Erythroblast (primary cell): ENCODE data around the gene SLC25A22.

Experiments
- GATA1 ChIP-seq: IDR thresholded peaks from 2 replicates; pipeline ENCODE4 v1.6.1; 2011; ENCODE audit warnings: low read depth, mild to moderate bottlenecking, control low read depth, low read length, moderate library complexity
- POLR2A ChIP-seq: IDR thresholded peaks from 2 replicates; pipeline ENCODE4 v1.6.1; 2011; ENCODE audit warnings: mild to moderate bottlenecking, low read length

DNA sequence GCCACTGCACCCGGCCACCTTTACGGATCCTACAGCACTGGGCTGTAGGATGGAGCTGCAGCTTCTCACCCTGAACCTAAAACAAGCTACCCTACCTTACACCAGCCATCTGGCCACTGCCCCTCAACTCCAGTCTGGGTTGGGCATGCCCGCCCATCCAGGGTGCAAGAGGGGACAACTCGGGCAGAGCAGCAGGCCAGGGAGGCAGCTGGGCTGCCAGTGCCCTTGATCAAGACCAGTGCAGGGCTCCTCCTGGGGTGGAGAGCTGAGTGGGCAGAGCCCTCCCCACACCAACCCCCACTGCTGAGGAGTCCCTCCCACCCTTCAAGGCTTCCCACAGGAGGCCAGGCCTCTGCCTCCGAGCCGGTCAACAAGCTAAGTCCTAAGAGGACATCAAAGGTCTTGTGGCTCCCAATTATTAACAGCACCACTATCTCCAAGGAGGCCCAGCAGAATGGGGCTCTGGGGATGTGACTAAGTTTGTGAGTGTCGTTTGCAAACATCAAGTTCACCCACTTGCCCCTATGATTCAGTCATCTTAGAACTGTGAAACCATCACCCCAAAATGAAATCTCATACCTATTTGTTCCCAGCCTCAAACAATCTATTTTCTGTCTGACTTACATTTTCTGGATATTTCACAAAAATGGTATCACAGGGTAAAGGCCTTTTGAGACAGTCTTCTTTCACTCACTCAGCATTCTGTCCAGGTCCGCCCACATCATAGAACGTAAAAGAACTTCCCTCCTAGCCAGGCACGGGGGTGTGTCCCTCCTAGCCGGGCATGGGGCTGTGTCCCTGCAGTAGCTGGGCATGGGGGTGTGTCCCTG, 31.8 kb downstream of the SLC25A22 start:
- TF ChIP-seq POLR2A (no peak), GATA1 (no peak)
